ENCODE measurements around the gene LRP3. TPM values are rescaled to one million over a fixed set of nuclear protein-coding genes. Genes with fewer than 3 reads are reported as not detected.

Gene LRP3
- polyA plus RNA-seq, 4 donors: 2.0 to 34.0 (median 9.6) TPM

- Histone ChIP-seq H3K4me1 (ENCODE audit: control insufficient read depth in 3 of 3, insufficient read depth in 2 of 3, low read depth in 1 of 3, low read length in 2 of 3) (no peaks in the 10 kb centered on the region), H3K4me3 (ENCODE audit: low read depth in 1 of 3, low read length in 3 of 3) (no peak overlapping the region), H3K27ac (ENCODE audit: low read depth in 1 of 3, low read length in 2 of 3) (peak overlapping the region in 1 of 3 donors; percentile 42), H3K27me3 (ENCODE audit: control insufficient read depth in 3 of 3, insufficient read depth in 3 of 3, low read length in 3 of 3) (no peaks in the 10 kb centered on the region), H3K36me3 (ENCODE audit: control insufficient read depth in 3 of 3, insufficient read depth in 2 of 3, low read depth in 1 of 3, low read length in 3 of 3) (peaks cover 0 to 28% (median 0%) of the 10 kb centered on the region in 3 donors), H3K9me3 (ENCODE audit: control insufficient read depth in 2 of 2, insufficient read depth in 1 of 2, low read depth in 1 of 2, low read length in 1 of 2) (no peaks in the 10 kb centered on the region)
- DNase-seq: no peak
- FAIRE-seq: no peak
- 75 to 85% (median 80%) methylated on average over 28 to 30 of the region's 30 CpGs for WGBS, 3 donors
These were observed 18.5 kb downstream of the LRP3 start for GRCh38 chr19:33212436-33213172.

- peak; percentile 24 to 39 for DNase-seq
- no peaks in the 10 kb centered on the region for H3K27me3 ChIP-seq (ENCODE audit: control insufficient read depth in 3 of 3, insufficient read depth in 3 of 3, low read length in 3 of 3)
- 43 to 50% (median 44%) methylated on average over 6 of the region's 6 CpGs for WGBS, 3 donors
- no peak overlapping the region for H3K27ac ChIP-seq (ENCODE audit: low read depth in 1 of 3, low read length in 2 of 3)
- no peak for FAIRE-seq
- H3K36me3 ChIP-seq (ENCODE audit: control insufficient read depth in 3 of 3, insufficient read depth in 2 of 3, low read depth in 1 of 3, low read length in 3 of 3): peaks cover 0 to 14% (median 0%) of the 10 kb centered on the region in 3 donors
- H3K4me3 ChIP-seq (ENCODE audit: low read depth in 1 of 3, low read length in 3 of 3): no peak overlapping the region
- no peaks in the 10 kb centered on the region for H3K4me1 ChIP-seq (ENCODE audit: control insufficient read depth in 3 of 3, insufficient read depth in 2 of 3, low read depth in 1 of 3, low read length in 2 of 3)
- H3K9me3 ChIP-seq (ENCODE audit: control insufficient read depth in 2 of 2, insufficient read depth in 1 of 2, low read depth in 1 of 2, low read length in 1 of 2): no peaks in the 10 kb centered on the region
These were observed 20.5 kb downstream of the LRP3 start for GRCh38 chr19:33214596-33214995.

DNA sequence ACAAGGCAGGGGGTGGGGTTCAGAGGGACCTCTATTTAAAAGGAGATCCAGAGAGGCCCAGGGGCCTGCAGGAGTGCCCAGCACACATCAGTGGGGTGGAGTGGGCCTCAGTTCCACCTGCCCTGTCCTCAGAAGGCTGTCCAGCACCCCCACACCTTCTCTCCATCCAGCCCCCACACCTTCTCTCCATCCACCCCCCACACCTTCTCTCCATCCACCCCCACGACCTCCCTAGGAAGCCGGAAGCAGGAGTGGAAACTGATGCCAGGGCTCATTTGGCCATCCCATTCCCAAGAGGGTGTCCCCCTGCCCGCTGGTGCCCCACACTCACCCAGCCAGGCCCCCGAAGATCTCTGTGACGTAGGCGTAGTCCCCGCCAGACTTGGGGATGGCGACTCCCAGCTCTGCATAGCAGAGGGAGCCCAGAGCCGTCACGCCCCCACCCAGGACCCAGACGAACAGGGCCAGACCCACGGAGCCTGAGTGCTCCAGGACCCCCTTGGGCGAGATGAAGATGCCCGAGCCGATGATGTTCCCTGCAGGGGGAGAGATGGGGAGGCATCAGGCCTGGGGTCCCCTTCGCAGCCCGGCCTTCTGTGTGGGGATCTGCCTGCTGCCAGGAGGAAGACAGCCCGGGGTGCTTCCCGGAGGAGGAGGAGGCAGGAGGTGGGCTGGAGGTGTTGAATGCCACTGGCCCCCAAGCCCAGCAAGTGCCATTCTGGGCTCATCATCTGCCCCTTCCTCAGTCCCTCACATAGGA, 21.5 kb downstream of the LRP3 start:
- Histone ChIP-seq H3K27me3 (ENCODE audit: control insufficient read depth in 3 of 3, insufficient read depth in 3 of 3, low read length in 3 of 3) (no peaks in the 10 kb centered on the region), H3K9me3 (ENCODE audit: control insufficient read depth in 2 of 2, insufficient read depth in 1 of 2, low read depth in 1 of 2, low read length in 1 of 2) (no peaks in the 10 kb centered on the region), H3K4me3 (ENCODE audit: low read depth in 1 of 3, low read length in 3 of 3) (no peak overlapping the region), H3K4me1 (ENCODE audit: control insufficient read depth in 3 of 3, insufficient read depth in 2 of 3, low read depth in 1 of 3, low read length in 2 of 3) (no peaks in the 10 kb centered on the region), H3K27ac (ENCODE audit: low read depth in 1 of 3, low read length in 2 of 3) (no peak overlapping the region), H3K36me3 (ENCODE audit: control insufficient read depth in 3 of 3, insufficient read depth in 2 of 3, low read depth in 1 of 3, low read length in 3 of 3) (peaks cover 0 to 9% (median 0%) of the 10 kb centered on the region in 3 donors)
- DNase-seq (no peak), FAIRE-seq (no peak)
- WGBS, 3 donors: 91 to 94% (median 92%) methylated on average over 19 of the region's 19 CpGs

DNA sequence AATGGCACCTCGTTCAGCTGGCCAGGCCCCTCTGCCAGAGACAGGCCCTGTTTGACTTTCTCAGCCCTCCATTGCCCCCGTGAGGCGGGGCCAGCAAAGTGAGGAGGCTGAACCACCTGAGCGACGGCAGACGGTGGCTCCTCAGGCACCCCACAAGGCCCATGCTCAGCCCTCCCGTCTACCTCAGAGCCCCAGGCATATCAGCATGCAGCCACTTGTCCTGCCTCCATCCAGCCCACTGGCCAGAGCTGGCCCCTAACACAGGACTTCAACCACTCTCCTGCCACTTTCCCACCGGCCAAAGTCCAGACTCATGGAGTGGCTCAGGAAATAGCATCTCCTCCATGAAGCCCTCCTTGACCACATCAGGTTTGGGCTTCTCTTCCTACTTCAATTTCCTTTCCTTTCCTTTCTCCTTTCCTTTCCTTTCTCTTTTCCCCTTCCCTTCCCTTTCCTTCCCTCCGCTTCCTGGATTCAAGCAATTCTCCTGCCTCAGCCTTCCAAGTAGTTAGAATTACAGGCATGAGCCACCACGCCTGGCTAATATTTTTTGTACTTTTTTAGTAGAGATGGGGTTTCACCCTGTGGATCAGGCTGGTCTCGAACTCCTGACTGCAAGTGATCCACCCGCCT, 22.2 kb downstream of the LRP3 start:
- WGBS, 3 donors: 66 to 74% (median 71%) methylated on average over 11 to 12 of the region's 12 CpGs
- no peak overlapping the region for H3K27ac ChIP-seq (ENCODE audit: low read depth in 1 of 3, low read length in 2 of 3)
- H3K4me1 ChIP-seq (ENCODE audit: control insufficient read depth in 3 of 3, insufficient read depth in 2 of 3, low read depth in 1 of 3, low read length in 2 of 3): no peaks in the 10 kb centered on the region
- no peaks in the 10 kb centered on the region for H3K9me3 ChIP-seq (ENCODE audit: control insufficient read depth in 2 of 2, insufficient read depth in 1 of 2, low read depth in 1 of 2, low read length in 1 of 2)
- H3K4me3 ChIP-seq (ENCODE audit: low read depth in 1 of 3, low read length in 3 of 3): no peak overlapping the region
- FAIRE-seq (no peak), DNase-seq (no peak)
- no peaks in the 10 kb centered on the region for H3K27me3 ChIP-seq (ENCODE audit: control insufficient read depth in 3 of 3, insufficient read depth in 3 of 3, low read length in 3 of 3)
- peaks cover 0 to 3% (median 0%) of the 10 kb centered on the region in 3 donors for H3K36me3 ChIP-seq (ENCODE audit: control insufficient read depth in 3 of 3, insufficient read depth in 2 of 3, low read depth in 1 of 3, low read length in 3 of 3)

GRCh38 chr19:33217881-33218280, 23.8 kb downstream of the LRP3 start:
- Histone ChIP-seq H3K36me3 (ENCODE audit: control insufficient read depth in 3 of 3, insufficient read depth in 2 of 3, low read depth in 1 of 3, low read length in 3 of 3) (peaks cover 0 to 3% (median 0%) of the 10 kb centered on the region in 3 donors), H3K4me3 (ENCODE audit: low read depth in 1 of 3, low read length in 3 of 3) (no peak overlapping the region), H3K4me1 (ENCODE audit: control insufficient read depth in 3 of 3, insufficient read depth in 2 of 3, low read depth in 1 of 3, low read length in 2 of 3) (no peaks in the 10 kb centered on the region), H3K27ac (ENCODE audit: low read depth in 1 of 3, low read length in 2 of 3) (no peak overlapping the region), H3K27me3 (ENCODE audit: control insufficient read depth in 3 of 3, insufficient read depth in 3 of 3, low read length in 3 of 3) (no peaks in the 10 kb centered on the region), H3K9me3 (ENCODE audit: control insufficient read depth in 2 of 2, insufficient read depth in 1 of 2, low read depth in 1 of 2, low read length in 1 of 2) (no peaks in the 10 kb centered on the region)
- FAIRE-seq: no peak
- 83 to 88% (median 87%) methylated on average over 8 of the region's 8 CpGs for WGBS, 3 donors
- DNase-seq: no peak

GRCh38 chr19:33219261-33219815, 25.2 kb downstream of the LRP3 start:
- no peak overlapping the region for H3K27ac ChIP-seq (ENCODE audit: low read depth in 1 of 3, low read length in 2 of 3)
- H3K4me1 ChIP-seq (ENCODE audit: control insufficient read depth in 3 of 3, insufficient read depth in 2 of 3, low read depth in 1 of 3, low read length in 2 of 3): no peaks in the 10 kb centered on the region
- no peak overlapping the region for H3K4me3 ChIP-seq (ENCODE audit: low read depth in 1 of 3, low read length in 3 of 3)
- FAIRE-seq (no peak), DNase-seq (no peak)
- H3K27me3 ChIP-seq (ENCODE audit: control insufficient read depth in 3 of 3, insufficient read depth in 3 of 3, low read length in 3 of 3): peaks cover 0 to 5% (median 5%) of the 10 kb centered on the region in 3 donors
- H3K9me3 ChIP-seq (ENCODE audit: control insufficient read depth in 2 of 2, insufficient read depth in 1 of 2, low read depth in 1 of 2, low read length in 1 of 2): no peaks in the 10 kb centered on the region
- WGBS, 3 donors: 58 to 65% (median 60%) methylated on average over 12 of the region's 12 CpGs
- peaks cover 0 to 3% (median 0%) of the 10 kb centered on the region in 3 donors for H3K36me3 ChIP-seq (ENCODE audit: control insufficient read depth in 3 of 3, insufficient read depth in 2 of 3, low read depth in 1 of 3, low read length in 3 of 3)

GRCh38 chr19:33220115-33220514, 26.0 kb downstream of the LRP3 start:
- H3K36me3 ChIP-seq (ENCODE audit: control insufficient read depth in 3 of 3, insufficient read depth in 2 of 3, low read depth in 1 of 3, low read length in 3 of 3): peaks cover 0 to 3% (median 0%) of the 10 kb centered on the region in 3 donors
- WGBS, 3 donors: 81 to 89% (median 86%) methylated on average over 17 to 18 of the region's 18 CpGs
- no peak for FAIRE-seq
- H3K4me1 ChIP-seq (ENCODE audit: control insufficient read depth in 3 of 3, insufficient read depth in 2 of 3, low read depth in 1 of 3, low read length in 2 of 3): no peaks in the 10 kb centered on the region
- no peak for DNase-seq
- no peaks in the 10 kb centered on the region for H3K9me3 ChIP-seq (ENCODE audit: control insufficient read depth in 2 of 2, insufficient read depth in 1 of 2, low read depth in 1 of 2, low read length in 1 of 2)
- peaks cover 3 to 12% (median 11%) of the 10 kb centered on the region in 3 donors for H3K27me3 ChIP-seq (ENCODE audit: control insufficient read depth in 3 of 3, insufficient read depth in 3 of 3, low read length in 3 of 3)
- no peak overlapping the region for H3K27ac ChIP-seq (ENCODE audit: low read depth in 1 of 3, low read length in 2 of 3)
- no peak overlapping the region for H3K4me3 ChIP-seq (ENCODE audit: low read depth in 1 of 3, low read length in 3 of 3)

DNA sequence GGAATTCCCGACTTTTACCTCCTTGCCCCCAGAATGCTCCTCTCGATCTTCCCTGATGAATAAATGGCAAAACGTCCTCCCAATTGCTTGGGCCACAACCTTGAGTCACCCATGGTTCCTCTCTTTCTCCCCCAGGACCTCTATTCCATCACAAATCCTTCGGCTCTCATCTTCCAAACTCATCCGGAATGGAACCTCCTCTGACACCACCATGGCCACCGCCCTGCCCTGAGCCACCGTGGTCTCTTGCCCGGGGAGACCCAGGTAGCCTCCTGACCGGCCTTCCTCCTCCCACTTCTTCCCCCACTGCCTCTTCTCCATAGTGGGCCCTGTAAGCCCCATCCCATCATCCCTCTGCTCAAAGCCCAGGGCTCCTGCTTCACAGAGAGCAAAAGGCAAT, 26.6 kb downstream of the LRP3 start:
- FAIRE-seq (no peak), DNase-seq (no peak)
- no peaks in the 10 kb centered on the region for H3K9me3 ChIP-seq (ENCODE audit: control insufficient read depth in 2 of 2, insufficient read depth in 1 of 2, low read depth in 1 of 2, low read length in 1 of 2)
- WGBS, 3 donors: 78 to 86% (median 85%) methylated on average over 9 of the region's 9 CpGs
- no peak overlapping the region for H3K27ac ChIP-seq (ENCODE audit: low read depth in 1 of 3, low read length in 2 of 3)
- peaks cover 0 to under 1% (median 0%) of the 10 kb centered on the region in 3 donors for H3K4me1 ChIP-seq (ENCODE audit: control insufficient read depth in 3 of 3, insufficient read depth in 2 of 3, low read depth in 1 of 3, low read length in 2 of 3)
- no peak overlapping the region for H3K4me3 ChIP-seq (ENCODE audit: low read depth in 1 of 3, low read length in 3 of 3)
- H3K36me3 ChIP-seq (ENCODE audit: control insufficient read depth in 3 of 3, insufficient read depth in 2 of 3, low read depth in 1 of 3, low read length in 3 of 3): peaks cover 0 to 3% (median 0%) of the 10 kb centered on the region in 3 donors
- peaks cover 3 to 16% (median 13%) of the 10 kb centered on the region in 3 donors for H3K27me3 ChIP-seq (ENCODE audit: control insufficient read depth in 3 of 3, insufficient read depth in 3 of 3, low read length in 3 of 3)
